Stimulated activated CD4-positive, alpha-beta T cell treated with anti-CD3 and anti-CD28 coated beads, TNF-alpha, amount 100 ng/mL, for 48 hours (primary cell): ENCODE measurements around the gene TMUB1.

Experiments used
- DNase-seq, 3 donors: peaks; one replicate each; pipeline ENCODE4 v3.0.0-alpha.2; 2020; ENCODE audit warnings: low read depth in 3 of 3

The TMUB1 gene

GRCh38 chr7:151068069-151068773 lies 15.1 kb downstream of the TMUB1 start:
- no peak for DNase-seq

- DNase-seq: no peak
Observed at GRCh38 chr7:151066273-151066974, 16.9 kb downstream of the TMUB1 start.

GRCh38 chr7:151065516-151065915 lies 17.8 kb downstream of the TMUB1 start:
- no peak for DNase-seq

GRCh38 chr7:151064993-151065392 lies 18.3 kb downstream of the TMUB1 start:
- no peak for DNase-seq

GRCh38 chr7:151064454-151064853 lies 18.8 kb downstream of the TMUB1 start:
- DNase-seq: no peak

- no peak for DNase-seq
Observed at GRCh38 chr7:151063212-151063561, 20.1 kb downstream of the TMUB1 start.

- DNase-seq: no peak
Observed at GRCh38 chr7:151062399-151063211, 20.7 kb downstream of the TMUB1 start.

GRCh38 chr7:151062111-151062398 lies 21.2 kb downstream of the TMUB1 start:
- no peak for DNase-seq

- DNase-seq: no peak
Observed at GRCh38 chr7:151061213-151062110, 21.8 kb downstream of the TMUB1 start.

GRCh38 chr7:151060416-151061212 lies 22.7 kb downstream of the TMUB1 start:
- no peak for DNase-seq

- DNase-seq: no peak
Observed at GRCh38 chr7:151060113-151060415, 23.2 kb downstream of the TMUB1 start.

GRCh38 chr7:151059367-151060112 lies 23.8 kb downstream of the TMUB1 start, which contains the start of gene SLC4A2:
Gene SLC4A2, plus strand, starts transcription at chr7:151059589. Its CDS starts 2,399 bp downstream, at chr7:151061988.
- peak in 2 of 3 donors; percentile 49 to 69 for DNase-seq

GRCh38 chr7:151058781-151059366 lies 24.4 kb downstream of the TMUB1 start:
- DNase-seq: no peak

GRCh38 chr7:151057989-151058780 lies 25.1 kb downstream of the TMUB1 start:
- peak; percentile 92 to 96 (median 96) for DNase-seq

GRCh38 chr7:151057506-151057988 lies 25.7 kb downstream of the TMUB1 start, which contains the start of gene CDK5:
Gene CDK5, minus strand, starts transcription at chr7:151057897. Its CDS starts 49 bp downstream, at chr7:151057848.
- DNase-seq: no peak

GRCh38 chr7:151056666-151057505 lies 26.4 kb downstream of the TMUB1 start:
- DNase-seq: no peak

GRCh38 chr7:151056283-151056665 lies 27.0 kb downstream of the TMUB1 start:
- no peak for DNase-seq

- no peak for DNase-seq
Observed at GRCh38 chr7:151053751-151054150, 29.5 kb downstream of the TMUB1 start.
